ENCODE data around the gene ABLIM1. TPM values are rescaled to one million over a fixed set of nuclear protein-coding genes. Genes with fewer than 3 reads are reported as not detected.

ABLIM1 gene
- polyA plus RNA-seq, 3 donors, result 0.33 to 0.91 (median 0.57) TPM

DNA sequence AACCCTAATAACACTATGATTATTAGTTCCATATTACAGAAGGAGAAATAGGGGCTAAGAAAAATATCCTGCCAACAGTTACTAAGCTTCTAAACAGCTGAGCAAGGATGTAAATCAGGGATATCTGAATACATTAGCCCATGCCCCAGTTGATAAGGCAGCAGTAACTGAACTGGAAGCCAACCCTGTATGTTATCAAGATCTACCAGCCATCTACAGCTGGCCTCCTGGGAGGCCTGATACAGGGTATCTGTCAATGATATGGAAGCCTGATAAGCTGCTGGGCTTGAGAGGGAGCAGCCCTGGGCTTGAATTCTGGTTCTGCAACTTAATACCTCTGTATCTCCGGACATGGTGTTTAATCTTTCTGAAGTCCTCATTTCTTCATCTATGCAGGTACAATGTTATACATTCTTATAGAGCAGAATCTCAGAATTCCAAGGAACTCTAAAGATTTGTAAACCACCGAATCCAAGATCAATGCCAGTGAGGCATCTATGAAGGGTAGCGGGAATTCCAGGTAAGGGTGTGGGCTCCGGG, 215.9 kb downstream of the ABLIM1 start:
- H3K4me3 Mint-ChIP-seq, result no peak overlapping the region
- H3K9me3 ChIP-seq (replicated peaks in 1 of 2; ENCODE audit: control insufficient read depth in 1 of 2, insufficient read depth in 1 of 2, low read length in 2 of 2), result no peaks in the 10 kb centered on the region
- H3K9me3 Mint-ChIP-seq, result no peaks in the 10 kb centered on the region
- TF ChIP-seq, protein P1, sequence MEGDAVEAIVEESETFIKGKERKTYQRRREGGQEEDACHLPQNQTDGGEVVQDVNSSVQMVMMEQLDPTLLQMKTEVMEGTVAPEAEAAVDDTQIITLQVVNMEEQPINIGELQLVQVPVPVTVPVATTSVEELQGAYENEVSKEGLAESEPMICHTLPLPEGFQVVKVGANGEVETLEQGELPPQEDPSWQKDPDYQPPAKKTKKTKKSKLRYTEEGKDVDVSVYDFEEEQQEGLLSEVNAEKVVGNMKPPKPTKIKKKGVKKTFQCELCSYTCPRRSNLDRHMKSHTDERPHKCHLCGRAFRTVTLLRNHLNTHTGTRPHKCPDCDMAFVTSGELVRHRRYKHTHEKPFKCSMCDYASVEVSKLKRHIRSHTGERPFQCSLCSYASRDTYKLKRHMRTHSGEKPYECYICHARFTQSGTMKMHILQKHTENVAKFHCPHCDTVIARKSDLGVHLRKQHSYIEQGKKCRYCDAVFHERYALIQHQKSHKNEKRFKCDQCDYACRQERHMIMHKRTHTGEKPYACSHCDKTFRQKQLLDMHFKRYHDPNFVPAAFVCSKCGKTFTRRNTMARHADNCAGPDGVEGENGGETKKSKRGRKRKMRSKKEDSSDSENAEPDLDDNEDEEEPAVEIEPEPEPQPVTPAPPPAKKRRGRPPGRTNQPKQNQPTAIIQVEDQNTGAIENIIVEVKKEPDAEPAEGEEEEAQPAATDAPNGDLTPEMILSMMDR (IDR thresholded peaks at IDR 0.05), result no peak
- no peak overlapping the region for H2AFZ ChIP-seq (ENCODE audit: insufficient read depth, low read depth, low read length, poor library complexity, severe bottlenecking)
- WGBS (ENCODE audit: insufficient coverage), result 57% methylated on average over 1 of the region's 4 CpGs
- no peak overlapping the region for H3K9ac ChIP-seq (ENCODE audit: insufficient read depth, low read length, poor library complexity, severe bottlenecking)
- H3K4me1 Mint-ChIP-seq, result no peaks in the 10 kb centered on the region
- no peak for DNase-seq
- H3K36me3 ChIP-seq (replicated peaks in 1 of 2; ENCODE audit: control insufficient read depth in 1 of 2, insufficient read depth in 2 of 2, low read length in 2 of 2), result no peaks in the 10 kb centered on the region
- no peaks in the 10 kb centered on the region for H4K20me1 ChIP-seq (ENCODE audit: insufficient read depth, low read length)
- H3K4me2 ChIP-seq (replicated peaks; ENCODE audit: extremely low read depth, low read length, poor library complexity, severe bottlenecking), result no peak overlapping the region
- no peak overlapping the region for H3K27ac ChIP-seq (ENCODE audit: low read depth in 1 of 2, low read length in 2 of 2)
- no peaks in the 10 kb centered on the region for H3K27me3 ChIP-seq (ENCODE audit: control insufficient read depth in 2 of 2, insufficient read depth in 2 of 2, low read length in 2 of 2)
- H3K27ac Mint-ChIP-seq, result no peak overlapping the region
- no peaks in the 10 kb centered on the region for H3K79me2 ChIP-seq (ENCODE audit: insufficient read depth, low read length)
- H3K36me3 Mint-ChIP-seq, result no peaks in the 10 kb centered on the region
- H3K4me1 ChIP-seq (ENCODE audit: control insufficient read depth in 1 of 2, insufficient read depth in 2 of 2, low read length in 2 of 2), result no peaks in the 10 kb centered on the region
- no peak overlapping the region for H3K4me3 ChIP-seq (replicated peaks in 1 of 3; ENCODE audit: low read depth in 2 of 3, low read length in 3 of 3)
- intact Hi-C loops (cut with micrococcal nuclease), result no loop called here
- peaks cover 0 to 3% (median 0%) of the 10 kb centered on the region in 3 donors for H3K27me3 Mint-ChIP-seq (ENCODE audit: low read depth in 3 of 3)

DNA sequence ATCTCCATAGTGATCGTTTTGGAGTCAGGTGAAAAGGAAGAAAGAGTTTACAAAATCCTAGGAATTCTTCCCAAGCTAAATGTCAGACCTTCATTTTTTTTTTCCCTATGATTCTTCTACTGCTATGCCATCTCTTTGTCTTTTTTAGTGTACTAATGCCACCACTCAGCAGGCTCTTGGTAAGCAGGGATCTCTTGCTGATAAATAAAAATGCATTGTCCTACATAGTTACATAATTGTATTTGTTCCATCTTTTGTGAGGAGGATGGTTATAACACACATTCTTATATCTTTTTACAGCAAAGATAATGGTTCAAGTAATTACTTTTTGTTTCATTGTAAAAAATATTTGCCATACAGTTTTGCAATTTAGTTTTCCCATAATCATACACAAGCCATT, 217.0 kb downstream of the ABLIM1 start:
- TF ChIP-seq, protein P1 (IDR thresholded peaks at IDR 0.05), result no peak
- H3K4me3 ChIP-seq (replicated peaks in 1 of 3; ENCODE audit: low read depth in 2 of 3, low read length in 3 of 3), result no peak overlapping the region
- DNase-seq, result no peak
- no peaks in the 10 kb centered on the region for H3K79me2 ChIP-seq (ENCODE audit: insufficient read depth, low read length)
- no peaks in the 10 kb centered on the region for H3K4me1 ChIP-seq (ENCODE audit: control insufficient read depth in 1 of 2, insufficient read depth in 2 of 2, low read length in 2 of 2)
- H3K27ac Mint-ChIP-seq, result no peak overlapping the region
- H3K27me3 Mint-ChIP-seq (ENCODE audit: low read depth in 3 of 3), result peaks cover 0 to 3% (median 0%) of the 10 kb centered on the region in 3 donors
- H3K36me3 Mint-ChIP-seq, result no peaks in the 10 kb centered on the region
- H3K4me3 Mint-ChIP-seq, result no peak overlapping the region
- intact Hi-C loops (cut with micrococcal nuclease), result no loop called here
- no peak overlapping the region for H3K9ac ChIP-seq (ENCODE audit: insufficient read depth, low read length, poor library complexity, severe bottlenecking)
- H2AFZ ChIP-seq (ENCODE audit: insufficient read depth, low read depth, low read length, poor library complexity, severe bottlenecking), result no peak overlapping the region
- no peaks in the 10 kb centered on the region for H3K4me1 Mint-ChIP-seq
- H3K27me3 ChIP-seq (ENCODE audit: control insufficient read depth in 2 of 2, insufficient read depth in 2 of 2, low read length in 2 of 2), result no peaks in the 10 kb centered on the region
- no peak overlapping the region for H3K27ac ChIP-seq (ENCODE audit: low read depth in 1 of 2, low read length in 2 of 2)
- H3K4me2 ChIP-seq (replicated peaks; ENCODE audit: extremely low read depth, low read length, poor library complexity, severe bottlenecking), result no peak overlapping the region
- no peaks in the 10 kb centered on the region for H3K36me3 ChIP-seq (replicated peaks in 1 of 2; ENCODE audit: control insufficient read depth in 1 of 2, insufficient read depth in 2 of 2, low read length in 2 of 2)
- no peaks in the 10 kb centered on the region for H3K9me3 Mint-ChIP-seq
- no peaks in the 10 kb centered on the region for H3K9me3 ChIP-seq (replicated peaks in 1 of 2; ENCODE audit: control insufficient read depth in 1 of 2, insufficient read depth in 1 of 2, low read length in 2 of 2)
- WGBS (ENCODE audit: insufficient coverage), result no CpG with 5 or more reads among the region's 1 CpG
- H4K20me1 ChIP-seq (ENCODE audit: insufficient read depth, low read length), result no peaks in the 10 kb centered on the region

All from CD14-positive monocyte (primary cell).